H9 (cell line): ENCODE data around the gene SETBP1. TPM values are rescaled to one million over a fixed set of nuclear protein-coding genes. Genes with fewer than 3 reads are reported as not detected.

ENCODE experiments used
- DNase-seq: peaks from one replicate; pipeline ENCODE4 v3.0.0-alpha.2; 2017
- H2AFZ ChIP-seq: one replicate; pipeline ENCODE4 v1.6.1; 2013; ENCODE audit warnings: mild to moderate bottlenecking, low read length, control low read depth, moderate library complexity
- H2AK5ac ChIP-seq: 2 replicates; pipeline ENCODE4 v1.6.1; 2013; ENCODE audit warnings: low read length, control low read depth, mixed read lengths; ENCODE audit not compliant: insufficient read length
- H2BK120ac ChIP-seq: one replicate; pipeline ENCODE4 v1.6.1; 2013; ENCODE audit warnings: low read depth, mild to moderate bottlenecking, low read length, control low read depth, inconsistent platforms; ENCODE audit not compliant: poor library complexity, severe bottlenecking
- H2BK12ac ChIP-seq: 2 replicates; pipeline ENCODE4 v1.6.1; 2013; ENCODE audit warnings: low read length, control low read depth, mixed read lengths, low read depth; ENCODE audit not compliant: insufficient read length
- H2BK15ac ChIP-seq: 2 replicates; pipeline ENCODE4 v1.6.1; 2013; ENCODE audit warnings: low read depth, low read length, control low read depth
- H2BK20ac ChIP-seq: one replicate; pipeline ENCODE4 v1.6.1; 2013; ENCODE audit warnings: low read depth, mild to moderate bottlenecking, low read length, control low read depth, inconsistent platforms; ENCODE audit not compliant: poor library complexity, severe bottlenecking
- H2BK5ac ChIP-seq: 2 replicates; pipeline ENCODE4 v1.6.1; 2013; ENCODE audit warnings: low read length, control low read depth, mixed read lengths; ENCODE audit not compliant: insufficient read length
- H3K14ac ChIP-seq: 2 replicates; pipeline ENCODE4 v1.6.1; 2013; ENCODE audit warnings: low read length, control low read depth; ENCODE audit not compliant: insufficient read depth
- H3K18ac ChIP-seq: 2 replicates; pipeline ENCODE4 v1.6.1; 2013; ENCODE audit warnings: low read depth, mild to moderate bottlenecking, mixed read lengths, low read length, control low read depth; ENCODE audit not compliant: insufficient read length
- H3K23ac ChIP-seq: 2 replicates; pipeline ENCODE4 v1.6.1; 2013; ENCODE audit warnings: low read length, control low read depth, mixed read lengths, low read depth; ENCODE audit not compliant: insufficient read length
- H3K23me2 ChIP-seq: 2 replicates; pipeline ENCODE4 v1.6.1; 2013; ENCODE audit warnings: low read depth, mild to moderate bottlenecking, mixed read lengths, low read length, control low read depth; ENCODE audit not compliant: insufficient read length, poor library complexity, severe bottlenecking
- H3K27ac ChIP-seq: 2 replicates; pipeline ENCODE4 v1.5.1; 2013; ENCODE audit warnings: low read length, control low read depth, mixed read lengths, low read depth; ENCODE audit not compliant: insufficient read length
- H3K27me3 ChIP-seq: 2 replicates; pipeline ENCODE4 v1.6.1; 2013; ENCODE audit warnings: low read length, control low read depth, inconsistent platforms; ENCODE audit not compliant: insufficient read depth
- H3K4ac ChIP-seq: 2 replicates; pipeline ENCODE4 v1.6.1; 2013; ENCODE audit warnings: low read depth, mild to moderate bottlenecking, control low read depth, inconsistent platforms, low read length, moderate library complexity
- H3K4me1 ChIP-seq: 2 replicates; pipeline ENCODE4 v1.6.1; 2013; ENCODE audit warnings: low read length, control low read depth, inconsistent platforms; ENCODE audit not compliant: insufficient read depth
- H3K4me2 ChIP-seq: 2 replicates; pipeline ENCODE4 v1.6.1; 2013; ENCODE audit warnings: low read length, control low read depth, mixed read lengths; ENCODE audit not compliant: insufficient read length, insufficient read depth
- H3K56ac ChIP-seq: 2 replicates; pipeline ENCODE4 v1.6.1; 2013; ENCODE audit warnings: low read depth, mild to moderate bottlenecking, mixed read lengths, low read length, control low read depth; ENCODE audit not compliant: insufficient read length
- H3K79me1 ChIP-seq: 2 replicates; pipeline ENCODE4 v1.6.1; 2013; ENCODE audit warnings: low read depth, mild to moderate bottlenecking, moderate library complexity, low read length, control low read depth, inconsistent platforms; ENCODE audit not compliant: insufficient read depth, poor library complexity, severe bottlenecking
- H3K79me2 ChIP-seq: 2 replicates; pipeline ENCODE4 v1.6.1; 2013; ENCODE audit warnings: low read length, control low read depth, inconsistent platforms; ENCODE audit not compliant: insufficient read depth
- H3K9ac ChIP-seq: 2 replicates; pipeline ENCODE4 v1.6.1; 2013; ENCODE audit warnings: low read length, control low read depth, mixed read lengths; ENCODE audit not compliant: insufficient read length; ENCODE audit errors: extremely low read depth
- H3K9me3 ChIP-seq: one replicate; pipeline ENCODE4 v1.6.1; 2013; ENCODE audit warnings: low read depth, low read length, inconsistent platforms; ENCODE audit not compliant: control insufficient read depth
- H3T11ph ChIP-seq: one replicate; pipeline ENCODE4 v1.6.1; 2013; ENCODE audit warnings: mild to moderate bottlenecking, low read length, control low read depth, inconsistent platforms
- H4K20me1 ChIP-seq: one replicate; pipeline ENCODE4 v1.6.1; 2013; ENCODE audit not compliant: control insufficient read depth, insufficient read length, insufficient read depth
- H4K5ac ChIP-seq: 2 replicates; pipeline ENCODE4 v1.6.1; 2013; ENCODE audit warnings: low read depth, mild to moderate bottlenecking, mixed read lengths, low read length, control low read depth; ENCODE audit not compliant: insufficient read length
- H4K8ac ChIP-seq: replicated peaks from 2 replicates; pipeline ENCODE4 v1.6.1; 2013; ENCODE audit warnings: low read length, control low read depth, mixed read lengths, low read depth; ENCODE audit not compliant: insufficient read length
- H4K91ac ChIP-seq: 2 replicates; pipeline ENCODE4 v1.6.1; 2013; ENCODE audit warnings: low read depth, mild to moderate bottlenecking, moderate library complexity, mixed read lengths, low read length, control low read depth; ENCODE audit not compliant: insufficient read length
- H3K27ac Mint-ChIP-seq, 3 experiments: 2 replicates in 2 of 3; 3 replicates in 1 of 3; pipeline ENCODE4 v1.8.0; 2020 to 2021; ENCODE audit warnings: mixed read lengths in 3 of 3, mild to moderate bottlenecking in 1 of 3, moderate library complexity in 1 of 3
- H3K27me3 Mint-ChIP-seq: 2 replicates; pipeline ENCODE4 v1.8.0; 2021; ENCODE audit warnings: low read depth, mild to moderate bottlenecking, moderate library complexity, mixed read lengths
- H3K36me3 Mint-ChIP-seq, 3 experiments: 2 replicates in 2 of 3; 3 replicates in 1 of 3; pipeline ENCODE4 v1.8.0; 2020 to 2021; ENCODE audit warnings: low read depth in 3 of 3, mixed read lengths in 3 of 3; ENCODE audit not compliant: insufficient read depth in 1 of 3
- H3K4me1 Mint-ChIP-seq, 2 experiments: 2 replicates each; pipeline ENCODE4 v1.8.0; 2020; ENCODE audit warnings: mixed read lengths in 2 of 2
- H3K4me3 Mint-ChIP-seq, 2 experiments: 2 replicates in 1 of 2; 3 replicates in 1 of 2; pipeline ENCODE4 v1.8.0; 2020 to 2021; ENCODE audit warnings: mild to moderate bottlenecking in 2 of 2, mixed read lengths in 2 of 2, moderate library complexity in 1 of 2
- H3K9me3 Mint-ChIP-seq, 2 experiments: 2 replicates in 1 of 2; 3 replicates in 1 of 2; pipeline ENCODE4 v1.8.0; 2020; ENCODE audit warnings: mild to moderate bottlenecking in 2 of 2, mixed read lengths in 2 of 2, moderate library complexity in 1 of 2
- CTCF ChIP-seq: fragments of 200-600 bp; sonication (generic); conservative IDR thresholded peaks from 3 replicates; pipeline ENCODE4 v1.8.0; 2021; ENCODE audit warnings: antibody characterized with exemption, mild to moderate bottlenecking
- WGBS: extraction: QIAGEN DNeasy Blood & Tissue Kit; methylation state at CpG from one replicate; pipeline ENCODE4 v1.1.7; 2013; ENCODE audit warnings: missing lambda C conversion rate, low lambda C conversion rate, mixed read lengths; ENCODE audit not compliant: insufficient read length; ENCODE audit errors: extremely low coverage; 5-methylcytosine and 5-hydroxymethylcytosine counted together
- total RNA-seq: library from RNA; stranded (reverse); gene quantifications from 2 replicates; pipeline ENCODE4 v1.2.1, GENCODE V29; 2021

Gene SETBP1
- total RNA-seq, 1 experiment from 2014 or later: 4.6 TPM

DNA sequence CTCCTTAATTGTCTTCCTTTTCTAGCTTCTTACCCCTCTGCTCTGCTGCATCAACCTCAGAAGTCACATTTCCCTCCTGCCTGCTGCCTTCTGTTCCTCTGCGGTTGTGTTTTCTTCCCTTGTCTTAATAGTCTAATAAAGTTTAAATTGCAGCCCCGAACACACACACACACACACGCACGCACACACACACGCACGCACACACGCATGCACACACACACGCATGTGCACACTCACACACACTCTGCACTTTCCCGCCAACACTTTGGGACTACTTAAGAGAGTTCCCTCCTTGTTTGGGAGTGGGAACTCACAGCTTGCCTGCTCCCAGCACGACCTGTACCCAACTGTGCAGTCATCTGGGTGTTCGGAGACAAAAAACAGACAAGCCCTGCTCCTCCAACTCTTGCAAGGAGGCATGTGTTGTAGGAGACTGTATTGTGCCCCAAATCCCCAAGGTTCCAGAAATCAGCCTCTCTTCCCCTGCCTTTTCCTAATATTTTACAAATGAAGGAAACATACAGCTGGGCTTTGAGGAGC lies 99.1 kb downstream of the SETBP1 start:
- no peak overlapping the region for H3K23ac ChIP-seq
- H3K27me3 Mint-ChIP-seq: no peaks in the 10 kb centered on the region

More for the DNA sequence above, 99.1 kb downstream of the SETBP1 start:
- Histone ChIP-seq H3K18ac (no peak overlapping the region), H3K56ac (no peak overlapping the region), H4K20me1 (no peaks in the 10 kb centered on the region), H4K8ac (no peak overlapping the region), H2BK15ac (no peak overlapping the region), H3T11ph (no peak overlapping the region), H3K27me3 (no peaks in the 10 kb centered on the region), H3K4me1 (no peaks in the 10 kb centered on the region), H4K5ac (no peak overlapping the region), H3K79me1 (no peaks in the 10 kb centered on the region), H3K27ac (no peak overlapping the region), H3K14ac (no peak overlapping the region), H2AFZ (no peak overlapping the region), H2BK12ac (no peak overlapping the region), H3K4ac (no peak overlapping the region), H2BK5ac (no peak overlapping the region), H3K4me2 (no peak overlapping the region), H2BK20ac (no peak overlapping the region), H3K9ac (no peak overlapping the region), H2AK5ac (no peak overlapping the region), H3K23me2 (no peaks in the 10 kb centered on the region), H4K91ac (no peak overlapping the region), H3K79me2 (no peaks in the 10 kb centered on the region), H2BK120ac (no peak overlapping the region), H3K9me3 (no peaks in the 10 kb centered on the region)
- H3K4me3 Mint-ChIP-seq: no peak overlapping the region
- no peak overlapping the region; a peak in 1 of 7 replicates for H3K27ac Mint-ChIP-seq
- H3K9me3 Mint-ChIP-seq: no peaks in the 10 kb centered on the region
- no CpG with 5 or more reads among the region's 11 CpGs for WGBS
- H3K4me1 Mint-ChIP-seq: peaks cover 21 to 37% of the 10 kb centered on the region in 2 experiments
- no peak for DNase-seq
- TF ChIP-seq CTCF: no peak
- no peaks in the 10 kb centered on the region; a peak in 1 of 7 replicates for H3K36me3 Mint-ChIP-seq
